ENCODE data around the gene VPS13D.
"Not testable (repeated sequence)": the region's sequence is repeated elsewhere in the genome, so short reads cannot be mapped to it uniquely, and the experiment has no call there.

The VPS13D gene

GRCh38 chr1:12524266-12524665 lies 294.4 kb downstream of the VPS13D start:
- no peak for DNase-seq

GRCh38 chr1:12525311-12526181 lies 295.7 kb downstream of the VPS13D start:
- DNase-seq, result no peak

GRCh38 chr1:12527564-12527963 lies 297.7 kb downstream of the VPS13D start:
- DNase-seq, result no peak

- DNase-seq, result peak; percentile 34
Observed at GRCh38 chr1:12528021-12528852, 298.4 kb downstream of the VPS13D start.

- DNase-seq, result no peak
Observed at GRCh38 chr1:12529640-12530174, 299.9 kb downstream of the VPS13D start.

GRCh38 chr1:12530462-12531178 lies 300.8 kb downstream of the VPS13D start:
- no peak for DNase-seq

GRCh38 chr1:12531179-12531499 lies 301.3 kb downstream of the VPS13D start:
- DNase-seq, result no peak

- DNase-seq, result no peak
Observed at GRCh38 chr1:12532405-12533315, 302.8 kb downstream of the VPS13D start.

GRCh38 chr1:12536023-12536639 lies 306.3 kb downstream of the VPS13D start:
- no peak for DNase-seq

GRCh38 chr1:12537294-12537693 lies 307.5 kb downstream of the VPS13D start:
- DNase-seq, result no peak

- no peak for DNase-seq
Observed at GRCh38 chr1:12537906-12538461, 308.2 kb downstream of the VPS13D start.

GRCh38 chr1:12538536-12538935 lies 308.7 kb downstream of the VPS13D start:
- not testable (repeated sequence) for DNase-seq

GRCh38 chr1:12539320-12539704 lies 309.5 kb downstream of the VPS13D start:
- no peak for DNase-seq

GRCh38 chr1:12539705-12540579 lies 310.1 kb downstream of the VPS13D start:
- DNase-seq, result peak; percentile 94

GRCh38 chr1:12540580-12541273 lies 310.9 kb downstream of the VPS13D start:
- no peak for DNase-seq

GRCh38 chr1:12541274-12542137 lies 311.7 kb downstream of the VPS13D start:
- no peak for DNase-seq

- DNase-seq, result no peak
Observed at GRCh38 chr1:12542138-12542465, 312.3 kb downstream of the VPS13D start.

Data from EL (cell line).